Stimulated activated effector memory CD8-positive, alpha-beta T cell treated with anti-CD3 and anti-CD28 coated beads, Interleukin-12 subunit alpha, Interleukin-12 subunit beta, amount 100 ng/mL, for 72 hours (primary cell): ENCODE measurements around the gene COL26A1.
"Not testable (repeated sequence)": the region's sequence is repeated elsewhere in the genome, so short reads cannot be mapped to it uniquely, and the experiment has no call there.

ENCODE experiments used
- ATAC-seq: fragments of 150-1000 bp; cut with Tn5 transposase; 2 replicates; pipeline ENCODE4 v1.10.0; 2021
- DNase-seq, 2 donors: peaks; one replicate each; pipeline ENCODE4 v3.0.0; 2021 to 2022; ENCODE audit warnings: low spot score in 2 of 2
- H3K27ac Mint-ChIP-seq: one replicate; pipeline ENCODE4 v1.8.0; 2022; ENCODE audit warnings: mild to moderate bottlenecking, mixed read lengths
- H3K36me3 Mint-ChIP-seq: one replicate; pipeline ENCODE4 v1.8.0; 2022; ENCODE audit warnings: mild to moderate bottlenecking, mixed read lengths
- H3K4me1 Mint-ChIP-seq: one replicate; pipeline ENCODE4 v1.8.0; 2022; ENCODE audit warnings: mixed read lengths
- H3K4me3 Mint-ChIP-seq: one replicate; pipeline ENCODE4 v1.8.0; 2022; ENCODE audit warnings: mild to moderate bottlenecking, mixed read lengths
- H3K9me3 Mint-ChIP-seq: one replicate; pipeline ENCODE4 v1.8.0; 2022; ENCODE audit warnings: mixed read lengths

Gene COL26A1

GRCh38 chr7:101362334-101363195 is at the start of gene COL26A1:
Gene COL26A1 (plus strand): TSS chr7:101362875. CDS start chr7:101363033, 158 bp downstream.
- Mint-ChIP-seq H3K27ac (no peak within 1 kb of the TSS), H3K4me3 (peak within 1 kb of the TSS; percentile 28), H3K4me1 (no peaks in the 10 kb centered on the region), H3K36me3 (no peaks in the 10 kb centered on the region), H3K9me3 (no peaks in the 10 kb centered on the region)
- ATAC-seq, result peak; percentile 39
- peak in 1 of 2 donors; percentile 51 for DNase-seq

GRCh38 chr7:101315336-101315735 is 47.3 kb upstream of the COL26A1 start:
- Mint-ChIP-seq H3K9me3 (peaks cover 3% of the 10 kb centered on the region), H3K4me1 (no peaks in the 10 kb centered on the region), H3K4me3 (no peak overlapping the region), H3K36me3 (peaks cover 9% of the 10 kb centered on the region), H3K27ac (no peak overlapping the region)
- peak; percentile 38 to 74 for DNase-seq
- no peak for ATAC-seq

GRCh38 chr7:101319401-101319800 is 43.3 kb upstream of the COL26A1 start:
- ATAC-seq (no peak), DNase-seq (no peak)
- Mint-ChIP-seq H3K4me3 (no peak overlapping the region), H3K9me3 (no peaks in the 10 kb centered on the region), H3K27ac (no peak overlapping the region), H3K36me3 (peaks cover 18% of the 10 kb centered on the region), H3K4me1 (peaks cover 11% of the 10 kb centered on the region)

GRCh38 chr7:101321491-101322401 is 40.9 kb upstream of the COL26A1 start, which contains the start of gene IFT22:
Gene IFT22 (minus strand): TSS chr7:101321812. CDS start chr7:101321709, 103 bp downstream.
- H3K27ac Mint-ChIP-seq, result peak within 1 kb of the TSS; percentile 83
- peak within 1 kb of the TSS; percentile 80 for H3K4me3 Mint-ChIP-seq
- ATAC-seq, result peak; percentile 98
- no peaks in the 10 kb centered on the region for H3K9me3 Mint-ChIP-seq
- DNase-seq, result peak; percentile 75 to 89
- H3K36me3 Mint-ChIP-seq, result peaks cover 8% of the 10 kb centered on the region
- peaks cover 11% of the 10 kb centered on the region for H3K4me1 Mint-ChIP-seq

- Mint-ChIP-seq H3K9me3 (no peaks in the 10 kb centered on the region), H3K27ac (no peak overlapping the region), H3K36me3 (no peaks in the 10 kb centered on the region), H3K4me3 (no peak overlapping the region), H3K4me1 (no peaks in the 10 kb centered on the region)
- ATAC-seq (no peak), DNase-seq (no peak)
Observed at GRCh38 chr7:101328159-101328558, 34.5 kb upstream of the COL26A1 start.

- Mint-ChIP-seq H3K27ac (no peak overlapping the region), H3K36me3 (no peaks in the 10 kb centered on the region), H3K4me1 (no peaks in the 10 kb centered on the region), H3K4me3 (no peak overlapping the region), H3K9me3 (no peaks in the 10 kb centered on the region)
- DNase-seq (no peak), ATAC-seq (no peak)
Observed at GRCh38 chr7:101330011-101330484, 32.6 kb upstream of the COL26A1 start.

GRCh38 chr7:101332026-101332425 is 30.6 kb upstream of the COL26A1 start:
- ATAC-seq, result no peak
- no peaks in the 10 kb centered on the region for H3K9me3 Mint-ChIP-seq
- no peak overlapping the region for H3K4me3 Mint-ChIP-seq
- DNase-seq, result no peak
- H3K36me3 Mint-ChIP-seq, result no peaks in the 10 kb centered on the region
- no peak overlapping the region for H3K27ac Mint-ChIP-seq
- H3K4me1 Mint-ChIP-seq, result no peaks in the 10 kb centered on the region

GRCh38 chr7:101333912-101334311 is 28.8 kb upstream of the COL26A1 start:
- Mint-ChIP-seq H3K27ac (no peak overlapping the region), H3K36me3 (no peaks in the 10 kb centered on the region), H3K4me1 (no peaks in the 10 kb centered on the region), H3K4me3 (no peak overlapping the region), H3K9me3 (no peaks in the 10 kb centered on the region)
- no peak for DNase-seq
- ATAC-seq, result no peak

GRCh38 chr7:101340379-101340778 is 22.3 kb upstream of the COL26A1 start:
- Mint-ChIP-seq H3K9me3 (no peaks in the 10 kb centered on the region), H3K36me3 (no peaks in the 10 kb centered on the region), H3K4me1 (no peaks in the 10 kb centered on the region), H3K4me3 (no peak overlapping the region), H3K27ac (no peak overlapping the region)
- DNase-seq (no peak), ATAC-seq (no peak)

GRCh38 chr7:101342892-101343291 is 19.8 kb upstream of the COL26A1 start:
- H3K4me1 Mint-ChIP-seq, result no peaks in the 10 kb centered on the region
- no peaks in the 10 kb centered on the region for H3K36me3 Mint-ChIP-seq
- H3K9me3 Mint-ChIP-seq, result no peaks in the 10 kb centered on the region
- no peak overlapping the region for H3K27ac Mint-ChIP-seq
- DNase-seq (no peak), ATAC-seq (no peak)
- no peak overlapping the region for H3K4me3 Mint-ChIP-seq

- no peaks in the 10 kb centered on the region for H3K9me3 Mint-ChIP-seq
- H3K27ac Mint-ChIP-seq, result no peak overlapping the region
- no peaks in the 10 kb centered on the region for H3K4me1 Mint-ChIP-seq
- DNase-seq, result no peak
- H3K36me3 Mint-ChIP-seq, result no peaks in the 10 kb centered on the region
- ATAC-seq, result no peak
- H3K4me3 Mint-ChIP-seq, result no peak overlapping the region
Observed at GRCh38 chr7:101347477-101347876, 15.2 kb upstream of the COL26A1 start.

GRCh38 chr7:101348456-101349067 is 14.1 kb upstream of the COL26A1 start:
- DNase-seq, H3K27ac Mint-ChIP-seq, H3K4me1 Mint-ChIP-seq, ATAC-seq, H3K9me3 Mint-ChIP-seq, H3K36me3 Mint-ChIP-seq, H3K4me3 Mint-ChIP-seq: not testable (repeated sequence)

GRCh38 chr7:101349300-101349699 is 13.4 kb upstream of the COL26A1 start:
- not testable (repeated sequence) for H3K36me3 Mint-ChIP-seq, H3K9me3 Mint-ChIP-seq, DNase-seq, H3K4me1 Mint-ChIP-seq, H3K4me3 Mint-ChIP-seq, ATAC-seq, H3K27ac Mint-ChIP-seq

- ATAC-seq (no peak), DNase-seq (no peak)
- H3K4me1 Mint-ChIP-seq, result peaks cover 5% of the 10 kb centered on the region
- H3K27ac Mint-ChIP-seq, result no peak overlapping the region
- no peaks in the 10 kb centered on the region for H3K9me3 Mint-ChIP-seq
- H3K36me3 Mint-ChIP-seq, result no peaks in the 10 kb centered on the region
- no peak overlapping the region for H3K4me3 Mint-ChIP-seq
Observed at GRCh38 chr7:101352920-101353308, 9.8 kb upstream of the COL26A1 start.

GRCh38 chr7:101357433-101357832 is 5.2 kb upstream of the COL26A1 start:
- ATAC-seq (no peak), DNase-seq (no peak)
- H3K27ac Mint-ChIP-seq, result no peak overlapping the region
- H3K4me3 Mint-ChIP-seq, result no peak overlapping the region
- H3K9me3 Mint-ChIP-seq, result no peaks in the 10 kb centered on the region
- peaks cover 5% of the 10 kb centered on the region for H3K4me1 Mint-ChIP-seq
- no peaks in the 10 kb centered on the region for H3K36me3 Mint-ChIP-seq
